Mammary epithelial cell (primary cell): ENCODE data around the gene NRROS.

Experiments used
- EZH2 ChIP-seq: IDR thresholded peaks from 2 replicates; pipeline ENCODE4 v1.6.1; 2012; ENCODE audit warnings: low read length, inconsistent platforms, borderline replicate concordance
- TF ChIP-seq, protein P1 (sequence below), 2 donors: IDR thresholded peaks in 1 of 2; conservative IDR thresholded peaks in 1 of 2; 2 replicates each; pipeline ENCODE4 v1.5.1; 2011 to 2012; ENCODE audit warnings: inconsistent platforms in 2 of 2, low read length in 2 of 2, mild to moderate bottlenecking in 2 of 2, control low read depth in 1 of 2, low read depth in 1 of 2; ENCODE audit not compliant: insufficient read depth in 1 of 2; ENCODE audit errors: extremely low read depth in 1 of 2

DNA sequence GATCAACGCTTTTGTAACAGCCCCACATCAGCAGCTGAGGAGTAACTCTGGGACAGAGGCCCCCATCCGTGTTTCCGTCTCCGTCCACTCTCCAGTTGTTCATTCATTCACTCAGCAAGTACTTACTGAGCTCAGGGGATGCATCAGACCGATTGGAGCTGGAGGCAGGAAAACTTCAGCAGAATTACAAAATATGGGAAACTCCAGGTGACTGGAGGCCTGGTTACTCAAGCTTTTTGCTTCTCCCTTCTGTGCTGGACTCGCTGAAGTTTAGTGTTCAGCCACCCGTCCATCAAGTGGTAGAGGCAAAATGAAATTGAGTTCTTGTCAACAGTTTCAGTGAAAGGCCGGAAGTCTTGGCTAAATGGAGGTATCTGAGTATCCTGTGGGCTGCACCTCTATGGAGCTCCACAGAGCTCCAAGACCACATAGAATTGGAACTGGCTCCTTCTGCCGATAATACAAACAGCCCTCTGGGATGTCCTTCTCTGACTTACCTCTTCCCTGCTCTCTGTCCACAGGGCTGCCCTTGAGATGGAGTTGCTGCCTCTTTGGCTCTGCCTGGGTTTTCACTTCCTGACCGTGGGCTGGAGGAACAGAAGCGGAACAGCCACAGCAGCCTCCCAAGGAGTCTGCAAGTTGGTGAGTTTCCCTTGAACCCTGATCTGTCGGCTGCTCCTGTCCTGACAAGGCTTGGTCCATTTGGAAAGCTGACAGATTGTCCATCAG, 14.7 kb downstream of the NRROS start:
- TF ChIP-seq, protein P1, sequence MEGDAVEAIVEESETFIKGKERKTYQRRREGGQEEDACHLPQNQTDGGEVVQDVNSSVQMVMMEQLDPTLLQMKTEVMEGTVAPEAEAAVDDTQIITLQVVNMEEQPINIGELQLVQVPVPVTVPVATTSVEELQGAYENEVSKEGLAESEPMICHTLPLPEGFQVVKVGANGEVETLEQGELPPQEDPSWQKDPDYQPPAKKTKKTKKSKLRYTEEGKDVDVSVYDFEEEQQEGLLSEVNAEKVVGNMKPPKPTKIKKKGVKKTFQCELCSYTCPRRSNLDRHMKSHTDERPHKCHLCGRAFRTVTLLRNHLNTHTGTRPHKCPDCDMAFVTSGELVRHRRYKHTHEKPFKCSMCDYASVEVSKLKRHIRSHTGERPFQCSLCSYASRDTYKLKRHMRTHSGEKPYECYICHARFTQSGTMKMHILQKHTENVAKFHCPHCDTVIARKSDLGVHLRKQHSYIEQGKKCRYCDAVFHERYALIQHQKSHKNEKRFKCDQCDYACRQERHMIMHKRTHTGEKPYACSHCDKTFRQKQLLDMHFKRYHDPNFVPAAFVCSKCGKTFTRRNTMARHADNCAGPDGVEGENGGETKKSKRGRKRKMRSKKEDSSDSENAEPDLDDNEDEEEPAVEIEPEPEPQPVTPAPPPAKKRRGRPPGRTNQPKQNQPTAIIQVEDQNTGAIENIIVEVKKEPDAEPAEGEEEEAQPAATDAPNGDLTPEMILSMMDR (conservative IDR thresholded peaks at IDR 0.05 in 1 of 2, IDR thresholded peaks at IDR 0.05 in 1 of 2; ENCODE audit: extremely low read depth in 1 of 2, insufficient read depth in 1 of 2, low read depth in 1 of 2, low read length in 2 of 2), result no peak
- no peak for TF ChIP-seq EZH2
